VCaP (cell line): ENCODE data around the gene CRELD2.

Experiments
- H3K27ac ChIP-seq: fragments of 450-650 bp; 2 replicates; pipeline ENCODE4 v1.5.1; 2017
- CTCF ChIP-seq: fragments of 450-650 bp; conservative IDR thresholded peaks from 2 replicates; pipeline ENCODE4 v1.5.1; 2017; ENCODE audit warnings: mild to moderate bottlenecking, moderate library complexity

The CRELD2 gene

GRCh38 chr22:49935561-49935960, 17.1 kb downstream of the CRELD2 start:
- H3K27ac ChIP-seq, result peak overlapping the region; percentile 64; the same call in 1 of the 2 replicates

GRCh38 chr22:49936018-49936972, 17.9 kb downstream of the CRELD2 start:
- H3K27ac ChIP-seq, result peak overlapping the region; percentile 64; the same call in 1 of the 2 replicates
- TF ChIP-seq CTCF, result no peak

More at GRCh38 chr22:49935561-49935960, 17.1 kb downstream of the CRELD2 start:
- no peak for TF ChIP-seq CTCF

GRCh38 chr22:49936973-49937757, 18.7 kb downstream of the CRELD2 start:
- peak overlapping the region; percentile 64; the same call in 1 of the 2 replicates for H3K27ac ChIP-seq
- no peak for TF ChIP-seq CTCF

- no peak for TF ChIP-seq CTCF
- no peak overlapping the region for H3K27ac ChIP-seq
These were observed 19.5 kb downstream of the CRELD2 start for GRCh38 chr22:49937758-49938564.

- no peak overlapping the region for H3K27ac ChIP-seq
- TF ChIP-seq CTCF, result no peak
These were observed 20.2 kb downstream of the CRELD2 start for GRCh38 chr22:49938565-49939136.

GRCh38 chr22:49941507-49942316, 23.3 kb downstream of the CRELD2 start:
- no peak overlapping the region for H3K27ac ChIP-seq
- no peak for TF ChIP-seq CTCF
